ENCODE data around the gene CCDC69.

- TF ChIP-seq, protein P1, sequence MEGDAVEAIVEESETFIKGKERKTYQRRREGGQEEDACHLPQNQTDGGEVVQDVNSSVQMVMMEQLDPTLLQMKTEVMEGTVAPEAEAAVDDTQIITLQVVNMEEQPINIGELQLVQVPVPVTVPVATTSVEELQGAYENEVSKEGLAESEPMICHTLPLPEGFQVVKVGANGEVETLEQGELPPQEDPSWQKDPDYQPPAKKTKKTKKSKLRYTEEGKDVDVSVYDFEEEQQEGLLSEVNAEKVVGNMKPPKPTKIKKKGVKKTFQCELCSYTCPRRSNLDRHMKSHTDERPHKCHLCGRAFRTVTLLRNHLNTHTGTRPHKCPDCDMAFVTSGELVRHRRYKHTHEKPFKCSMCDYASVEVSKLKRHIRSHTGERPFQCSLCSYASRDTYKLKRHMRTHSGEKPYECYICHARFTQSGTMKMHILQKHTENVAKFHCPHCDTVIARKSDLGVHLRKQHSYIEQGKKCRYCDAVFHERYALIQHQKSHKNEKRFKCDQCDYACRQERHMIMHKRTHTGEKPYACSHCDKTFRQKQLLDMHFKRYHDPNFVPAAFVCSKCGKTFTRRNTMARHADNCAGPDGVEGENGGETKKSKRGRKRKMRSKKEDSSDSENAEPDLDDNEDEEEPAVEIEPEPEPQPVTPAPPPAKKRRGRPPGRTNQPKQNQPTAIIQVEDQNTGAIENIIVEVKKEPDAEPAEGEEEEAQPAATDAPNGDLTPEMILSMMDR (IDR thresholded peaks at IDR 0.05) = no peak
- no peak for TF ChIP-seq ZFX (IDR thresholded peaks at IDR 0.05; ENCODE audit: borderline replicate concordance)
Measured at GRCh38 chr5:151157426-151158286, 66.2 kb downstream of the CCDC69 start, which contains the start of gene ANXA6.

All from 22Rv1 (cell line).